Smooth muscle cell (in vitro differentiated cells): ENCODE data around the gene FAM167B. TPM values are rescaled to one million over a fixed set of nuclear protein-coding genes. Genes with fewer than 3 reads are reported as not detected.

Source experiments
- DNase-seq: peaks from one replicate; lab custom pipeline; 2025; ENCODE audit not compliant: unreplicated experiment; lab: John Stamatoyannopoulos, UW
- H2AFZ ChIP-seq: fragments of 200-600 bp; sonication (generic); 2 replicates; pipeline ENCODE4 v1.6.0; 2016; ENCODE audit warnings: antibody characterized with exemption, low read depth, mild to moderate bottlenecking
- H3F3A ChIP-seq: fragments of 200-600 bp; sonication (generic); 2 replicates; pipeline ENCODE4 v1.6.0; 2017; ENCODE audit warnings: antibody characterized with exemption, low read depth
- H3K27ac ChIP-seq: fragments of 200-600 bp; sonication (generic); 2 replicates; pipeline ENCODE4 v1.5.1; 2016; ENCODE audit warnings: low read depth, mild to moderate bottlenecking
- H3K27me3 ChIP-seq: fragments of 200-600 bp; sonication (generic); 2 replicates; pipeline ENCODE4 v1.6.1; 2016; ENCODE audit warnings: low read depth, mild to moderate bottlenecking
- H3K36me3 ChIP-seq: fragments of 200-600 bp; sonication (generic); 2 replicates; pipeline ENCODE4 v1.5.1; 2016; ENCODE audit warnings: low read depth
- H3K4me1 ChIP-seq: fragments of 200-600 bp; sonication (generic); 2 replicates; pipeline ENCODE4 v1.5.1; 2016; ENCODE audit warnings: low read depth
- H3K4me2 ChIP-seq: fragments of 200-600 bp; sonication (generic); 2 replicates; pipeline ENCODE4 v1.6.0; 2016; ENCODE audit warnings: mild to moderate bottlenecking
- H3K4me3 ChIP-seq: fragments of 200-600 bp; sonication (generic); 2 replicates; pipeline ENCODE4 v1.5.1; 2016; ENCODE audit warnings: mild to moderate bottlenecking
- H3K79me2 ChIP-seq: fragments of 200-600 bp; sonication (generic); 2 replicates; pipeline ENCODE4 v1.6.0; 2016; ENCODE audit warnings: low read depth, mild to moderate bottlenecking
- H3K9ac ChIP-seq: fragments of 200-600 bp; sonication (generic); 2 replicates; pipeline ENCODE4 v1.6.0; 2016; ENCODE audit warnings: low read depth
- H3K9me3 ChIP-seq: fragments of 200-600 bp; sonication (generic); replicated peaks from 2 replicates; pipeline ENCODE4 v1.5.1; 2016; ENCODE audit warnings: low read depth
- H4K20me1 ChIP-seq: fragments of 200-600 bp; sonication (generic); 2 replicates; pipeline ENCODE4 v1.6.0; 2016; ENCODE audit warnings: low read depth
- WGBS: methylation state at CpG from one replicate; pipeline ENCODE4 v1.1.7; 2016; ENCODE audit warnings: low lambda C conversion rate; 5-methylcytosine and 5-hydroxymethylcytosine counted together
- polyA plus RNA-seq: library from polyadenylated mRNA; unstranded; fragments of >200 nt; fragmentation: Nextera tagmentation; extraction: Ambion mirVana; gene quantifications from 2 replicates; pipeline ENCODE4 v1.2.1, GENCODE V29; 2016
- total RNA-seq: library from RNA; depleted of rRNA; stranded (reverse); fragments of >200 nt; gene quantifications from 2 replicates; pipeline ENCODE4 v1.2.3, GENCODE V29; 2014
- TF ChIP-seq, protein P1 (sequence below): fragments of 200-600 bp; sonication (generic); IDR thresholded peaks from 2 replicates; pipeline ENCODE4 v1.5.1; 2017; ENCODE audit warnings: borderline replicate concordance, mild to moderate bottlenecking, antibody characterized with exemption; ENCODE audit not compliant: insufficient read depth, poor library complexity, severe bottlenecking

FAM167B gene
- total and polyA plus RNA-seq, 2 experiments from 2014 or later = not detected

GRCh38 chr1:32272557-32273390 lies 25.8 kb downstream of the FAM167B start:
- Histone ChIP-seq H3K27me3 (no peaks in the 10 kb centered on the region), H3K4me1 (peaks cover 5% of the 10 kb centered on the region), H2AFZ (no peak overlapping the region), H3K9me3 (no peaks in the 10 kb centered on the region), H3K79me2 (no peaks in the 10 kb centered on the region), H3K9ac (no peak overlapping the region), H3K4me3 (no peak overlapping the region), H3K4me2 (no peak overlapping the region), H4K20me1 (no peaks in the 10 kb centered on the region), H3K27ac (no peak overlapping the region), H3F3A (no peaks in the 10 kb centered on the region), H3K36me3 (no peaks in the 10 kb centered on the region)
- TF ChIP-seq, protein P1, sequence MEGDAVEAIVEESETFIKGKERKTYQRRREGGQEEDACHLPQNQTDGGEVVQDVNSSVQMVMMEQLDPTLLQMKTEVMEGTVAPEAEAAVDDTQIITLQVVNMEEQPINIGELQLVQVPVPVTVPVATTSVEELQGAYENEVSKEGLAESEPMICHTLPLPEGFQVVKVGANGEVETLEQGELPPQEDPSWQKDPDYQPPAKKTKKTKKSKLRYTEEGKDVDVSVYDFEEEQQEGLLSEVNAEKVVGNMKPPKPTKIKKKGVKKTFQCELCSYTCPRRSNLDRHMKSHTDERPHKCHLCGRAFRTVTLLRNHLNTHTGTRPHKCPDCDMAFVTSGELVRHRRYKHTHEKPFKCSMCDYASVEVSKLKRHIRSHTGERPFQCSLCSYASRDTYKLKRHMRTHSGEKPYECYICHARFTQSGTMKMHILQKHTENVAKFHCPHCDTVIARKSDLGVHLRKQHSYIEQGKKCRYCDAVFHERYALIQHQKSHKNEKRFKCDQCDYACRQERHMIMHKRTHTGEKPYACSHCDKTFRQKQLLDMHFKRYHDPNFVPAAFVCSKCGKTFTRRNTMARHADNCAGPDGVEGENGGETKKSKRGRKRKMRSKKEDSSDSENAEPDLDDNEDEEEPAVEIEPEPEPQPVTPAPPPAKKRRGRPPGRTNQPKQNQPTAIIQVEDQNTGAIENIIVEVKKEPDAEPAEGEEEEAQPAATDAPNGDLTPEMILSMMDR = no peak
- DNase-seq = no peak
- WGBS = 88% methylated on average over 5 of the region's 7 CpGs

DNA sequence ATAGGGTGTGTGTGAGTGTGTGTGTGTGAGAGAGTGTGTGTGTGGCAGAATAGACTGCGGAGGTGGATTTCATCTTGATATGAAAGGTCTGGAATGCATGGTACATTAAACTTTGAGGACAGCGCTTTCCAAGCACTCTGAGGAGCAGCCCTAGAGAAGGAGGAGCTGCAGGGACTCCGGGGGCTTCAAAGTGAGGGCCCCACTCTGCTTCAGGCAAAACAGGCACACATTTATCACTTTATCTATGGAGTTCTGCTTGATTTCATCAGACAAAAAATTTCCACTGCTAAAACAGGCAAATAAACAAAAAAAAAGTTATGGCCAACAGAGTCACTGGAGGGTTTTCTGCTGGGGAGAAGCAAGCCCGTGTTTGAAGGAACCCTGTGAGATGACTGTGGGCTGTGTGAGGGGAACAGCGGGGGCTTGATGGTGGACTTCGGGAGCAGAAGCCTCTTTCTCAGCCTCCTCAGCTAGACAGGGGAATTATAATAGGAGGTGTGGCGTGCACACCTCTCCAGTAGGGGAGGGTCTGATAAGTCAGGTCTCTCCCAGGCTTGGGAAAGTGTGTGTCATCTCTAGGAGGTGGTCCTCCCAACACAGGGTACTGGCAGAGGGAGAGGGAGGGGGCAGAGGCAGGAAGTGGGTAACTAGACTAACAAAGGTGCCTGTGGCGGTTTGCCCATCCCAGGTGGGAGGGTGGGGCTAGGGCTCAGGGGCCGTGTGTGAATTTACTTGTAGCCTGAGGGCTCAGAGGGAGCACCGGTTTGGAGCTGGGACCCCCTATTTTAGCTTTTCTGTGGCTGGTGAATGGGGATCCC lies 26.6 kb downstream of the FAM167B start:
- H4K20me1 ChIP-seq = no peaks in the 10 kb centered on the region
- no peaks in the 10 kb centered on the region for H3K79me2 ChIP-seq
- no peak for DNase-seq
- no peaks in the 10 kb centered on the region for H3F3A ChIP-seq
- no peaks in the 10 kb centered on the region for H3K27me3 ChIP-seq
- WGBS = 50% methylated on average over 10 of the region's 10 CpGs
- no peak overlapping the region for H3K4me2 ChIP-seq
- no peak overlapping the region for H3K27ac ChIP-seq
- H3K9ac ChIP-seq = no peak overlapping the region
- TF ChIP-seq, protein P1 = no peak
- peaks cover 5% of the 10 kb centered on the region for H3K4me1 ChIP-seq
- H3K36me3 ChIP-seq = no peaks in the 10 kb centered on the region
- H2AFZ ChIP-seq = no peak overlapping the region
- no peak overlapping the region for H3K4me3 ChIP-seq
- no peaks in the 10 kb centered on the region for H3K9me3 ChIP-seq

GRCh38 chr1:32274646-32275340 lies 27.8 kb downstream of the FAM167B start:
- no peaks in the 10 kb centered on the region for H3K9me3 ChIP-seq
- no peak overlapping the region for H3K4me2 ChIP-seq
- TF ChIP-seq, protein P1 = no peak
- H3F3A ChIP-seq = no peaks in the 10 kb centered on the region
- no peaks in the 10 kb centered on the region for H3K36me3 ChIP-seq
- 81% methylated on average over 31 of the region's 31 CpGs for WGBS
- H4K20me1 ChIP-seq = no peaks in the 10 kb centered on the region
- no peak for DNase-seq
- H3K79me2 ChIP-seq = no peaks in the 10 kb centered on the region
- H3K27ac ChIP-seq = no peak overlapping the region
- H3K4me3 ChIP-seq = no peak overlapping the region
- no peaks in the 10 kb centered on the region for H3K27me3 ChIP-seq
- peaks cover 5% of the 10 kb centered on the region for H3K4me1 ChIP-seq
- H2AFZ ChIP-seq = no peak overlapping the region
- no peak overlapping the region for H3K9ac ChIP-seq
